HepG2 (cell line): Measurements from ENCODE around the gene THEMIS. TPM values are rescaled to one million over a fixed set of nuclear protein-coding genes. Genes with fewer than 3 reads are reported as not detected.

Experiments
- ATAC-seq: fragments of 200-7000 bp; cut with Tn5 transposase; 3 replicates; pipeline ENCODE4 v1.9.1; 2020; ENCODE audit warnings: mild to moderate bottlenecking, moderate library complexity
- BruUV-seq: library from RNA; stranded (reverse); fragments of 400-500 nt; replicated peaks from 2 replicates; lab custom pipeline; 2021; lab: Mats Ljungman, UMichigan
- CTCF ChIA-PET: fragments of 300-600 bp; formaldehyde crosslinking; extraction: SDS; loops from one replicate; lab custom pipeline; 2021; ENCODE audit warnings: low total read pairs, inconsistent platforms, low intra/inter-chr PET ratio; lab: Yijun Ruan, JAX
- POLR2A ChIA-PET: fragments of 350-600 bp; sonication (Branson Sonifier 250); formaldehyde crosslinking; loops from one replicate; lab custom pipeline; 2020; ENCODE audit warnings: antibody characterized with exemption, inconsistent platforms; lab: Yijun Ruan, JAX
- DNase-seq: peaks from one replicate; pipeline ENCODE4 v3.0.0-alpha.2; 2015; ENCODE audit warnings: low spot score
- FAIRE-seq: peaks from 3 replicates; lab custom pipeline; 2011; peaks lifted over from hg19 to GRCh38; lab: Jason Lieb, UNC
- H2AFZ ChIP-seq: one replicate; pipeline ENCODE4 v1.6.1; 2011; ENCODE audit warnings: low read length, inconsistent platforms
- H3K27ac ChIP-seq: fragments of 300-600 bp; 3 replicates; pipeline ENCODE4 v1.8.0; 2011; ENCODE audit warnings: mixed run types, mild to moderate bottlenecking, mixed read lengths, low read length, inconsistent platforms; ENCODE audit not compliant: insufficient read depth; ENCODE audit errors: extremely low read length
- H3K27me3 ChIP-seq, 2 experiments: fragments of 200-600 bp in 1 of 2; 2 replicates in 1 of 2; 3 replicates in 1 of 2; pipeline versions ENCODE4 v1.6.0 to v1.8.0; 2011; ENCODE audit warnings: low read length in 2 of 2, mild to moderate bottlenecking in 2 of 2, moderate library complexity in 2 of 2, inconsistent platforms in 1 of 2; ENCODE audit not compliant: insufficient read depth in 2 of 2, control insufficient read depth in 1 of 2
- H3K36me3 ChIP-seq, 2 experiments: fragments of 200-600 bp in 1 of 2; replicated peaks in 1 of 2; 2 replicates in 1 of 2; 3 replicates in 1 of 2; pipeline versions ENCODE4 v1.5.1 to v1.8.0; 2011; ENCODE audit warnings: low read length in 2 of 2, inconsistent platforms in 1 of 2; ENCODE audit not compliant: insufficient read depth in 2 of 2, control insufficient read depth in 1 of 2
- H3K4me1 ChIP-seq: 2 replicates; pipeline ENCODE4 v1.5.1; 2012; ENCODE audit warnings: low read length, inconsistent platforms; ENCODE audit not compliant: insufficient read depth
- H3K4me2 ChIP-seq: 2 replicates; pipeline ENCODE4 v1.6.0; 2011; ENCODE audit warnings: low read depth, low read length, inconsistent platforms
- H3K4me3 ChIP-seq, 3 experiments: fragments of 200-600 bp in 1 of 3; sonication (generic), shearing (Covaris generic) in 1 of 3; replicated peaks in 1 of 3; 2 replicates each; pipeline ENCODE4 v1.5.1; 2011 to 2016; ENCODE audit warnings: low read length in 3 of 3, inconsistent platforms in 2 of 3, low read depth in 2 of 3, mild to moderate bottlenecking in 2 of 3, control low read depth in 1 of 3, mixed read lengths in 1 of 3; ENCODE audit not compliant: insufficient read depth in 1 of 3
- H3K79me2 ChIP-seq: one replicate; pipeline ENCODE4 v1.6.1; 2011; ENCODE audit warnings: low read length, inconsistent platforms; ENCODE audit not compliant: insufficient read depth
- H3K9ac ChIP-seq: 2 replicates; pipeline ENCODE4 v1.6.0; 2011; ENCODE audit warnings: mild to moderate bottlenecking, low read depth, low read length, inconsistent platforms; ENCODE audit not compliant: insufficient read depth
- H3K9me3 ChIP-seq: 2 replicates; pipeline ENCODE4 v1.5.1; 2012; ENCODE audit warnings: mild to moderate bottlenecking, low read length
- H4K20me1 ChIP-seq: 2 replicates; pipeline ENCODE4 v1.6.0; 2011; ENCODE audit warnings: inconsistent platforms, mild to moderate bottlenecking, low read length, moderate library complexity; ENCODE audit not compliant: insufficient read depth
- BRCA1 ChIP-seq: sonication (generic); formaldehyde crosslinking; IDR thresholded peaks from 2 replicates; pipeline ENCODE4 v1.4.0; 2020; ENCODE audit warnings: missing genetic modification reagents
- IKZF1 ChIP-seq: fragments of 450-650 bp; IDR thresholded peaks from 2 replicates; pipeline ENCODE4 v1.7.1; 2016
- IRF2 ChIP-seq: IDR thresholded peaks from 2 replicates; pipeline ENCODE4 v1.6.1; 2018; ENCODE audit warnings: missing genetic modification reagents, missing compliant biosample characterization
- KDM2A ChIP-seq: sonication (generic); formaldehyde crosslinking; IDR thresholded peaks from 2 replicates; pipeline ENCODE4 v1.4.0; 2020; ENCODE audit warnings: low read depth, missing genetic modification reagents, borderline replicate concordance
- KDM3A ChIP-seq: IDR thresholded peaks from 2 replicates; pipeline ENCODE4 v1.6.1; 2018; ENCODE audit warnings: low read depth, missing compliant biosample characterization
- MAFK ChIP-seq, 2 experiments: IDR thresholded peaks in 1 of 2; conservative IDR thresholded peaks in 1 of 2; 2 replicates each; pipeline ENCODE4 v1.6.1; 2011; ENCODE audit warnings: improper control_type of control experiment in 2 of 2, low read length in 2 of 2
- TCF7 ChIP-seq: sonication (generic); IDR thresholded peaks from 2 replicates; pipeline ENCODE4 v1.6.1; 2016; ENCODE audit warnings: antibody characterized with exemption, low read depth
- WGBS: methylation state at CpG from one replicate; pipeline ENCODE4 v1.1.6; 2017; ENCODE audit warnings: low lambda C conversion rate; 5-methylcytosine and 5-hydroxymethylcytosine counted together
- in situ Hi-C: cut with HindIII; loops from 2 replicates; pipeline ENCODE4 v1.10.0; 2017; ENCODE audit warnings: low pct_unique_long_range_greater_than_20kb; ENCODE audit not compliant: extremely low pct_ligation_motif_present
- intact Hi-C: fragments of 100-400 bp; cut with micrococcal nuclease; formaldehyde crosslinking; loops from one replicate; pipeline ENCODE4 v1.10.0; 2022; ENCODE audit not compliant: unreplicated experiment
- polyA plus RNA-seq, 8 experiments: library from polyadenylated mRNA; depleted of rRNA in 3 of 8; stranded (reverse) in 7 of 8; unstranded in 1 of 8; fragments of >200 nt; fragmentation: Illumina TruSeq in 4 of 8; extraction: Trizol in 4 of 8; gene quantifications; 2 replicates each; pipeline versions ENCODE4 v1.2.1 to v1.2.3, GENCODE V29; 2011 to 2016; ENCODE audit warnings: low read depth in 4 of 8, missing spikeins in 1 of 8, mixed read lengths in 1 of 8; ENCODE audit not compliant: insufficient read depth in 1 of 8
- total RNA-seq, 5 experiments: library from RNA; depleted of rRNA; stranded (reverse); fragments of >200 nt; fragmentation: Illumina TruSeq; extraction: Trizol; gene quantifications; 2 replicates each; pipeline ENCODE4 v1.2.3, GENCODE V29; 2016; ENCODE audit warnings: low read depth in 1 of 5
- TF ChIP-seq, protein P1 (sequence below): sonication (generic); formaldehyde crosslinking; IDR thresholded peaks from 2 replicates; pipeline ENCODE4 v1.5.1; 2020; ENCODE audit warnings: mild to moderate bottlenecking, missing genetic modification reagents, moderate library complexity

Gene THEMIS
- total and polyA plus RNA-seq, 2 of the 13 experiments (the other 11 are each of a cell fraction or from before 2014, with no cell fraction given), result not detected

DNA sequence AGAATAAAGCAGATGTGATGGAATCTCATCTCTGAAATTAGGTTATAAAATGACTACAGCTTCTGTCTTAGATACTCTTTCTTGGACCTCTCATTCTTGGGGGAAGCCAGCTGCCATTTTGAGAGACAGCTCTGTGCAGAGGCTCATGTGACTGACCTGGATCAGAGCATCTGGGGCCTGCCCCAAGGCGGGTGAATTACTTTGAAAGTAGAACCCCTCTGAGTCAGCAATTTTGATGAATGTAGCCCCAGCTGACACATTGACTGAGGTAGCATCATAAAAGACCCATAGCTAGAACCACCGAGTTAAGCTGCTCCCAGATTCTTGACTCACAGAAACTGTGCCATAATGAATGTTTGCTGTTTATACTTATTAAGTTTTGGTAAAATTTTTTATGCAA, 124.5 kb downstream of the THEMIS start (continued):
- TF ChIP-seq, protein P1, sequence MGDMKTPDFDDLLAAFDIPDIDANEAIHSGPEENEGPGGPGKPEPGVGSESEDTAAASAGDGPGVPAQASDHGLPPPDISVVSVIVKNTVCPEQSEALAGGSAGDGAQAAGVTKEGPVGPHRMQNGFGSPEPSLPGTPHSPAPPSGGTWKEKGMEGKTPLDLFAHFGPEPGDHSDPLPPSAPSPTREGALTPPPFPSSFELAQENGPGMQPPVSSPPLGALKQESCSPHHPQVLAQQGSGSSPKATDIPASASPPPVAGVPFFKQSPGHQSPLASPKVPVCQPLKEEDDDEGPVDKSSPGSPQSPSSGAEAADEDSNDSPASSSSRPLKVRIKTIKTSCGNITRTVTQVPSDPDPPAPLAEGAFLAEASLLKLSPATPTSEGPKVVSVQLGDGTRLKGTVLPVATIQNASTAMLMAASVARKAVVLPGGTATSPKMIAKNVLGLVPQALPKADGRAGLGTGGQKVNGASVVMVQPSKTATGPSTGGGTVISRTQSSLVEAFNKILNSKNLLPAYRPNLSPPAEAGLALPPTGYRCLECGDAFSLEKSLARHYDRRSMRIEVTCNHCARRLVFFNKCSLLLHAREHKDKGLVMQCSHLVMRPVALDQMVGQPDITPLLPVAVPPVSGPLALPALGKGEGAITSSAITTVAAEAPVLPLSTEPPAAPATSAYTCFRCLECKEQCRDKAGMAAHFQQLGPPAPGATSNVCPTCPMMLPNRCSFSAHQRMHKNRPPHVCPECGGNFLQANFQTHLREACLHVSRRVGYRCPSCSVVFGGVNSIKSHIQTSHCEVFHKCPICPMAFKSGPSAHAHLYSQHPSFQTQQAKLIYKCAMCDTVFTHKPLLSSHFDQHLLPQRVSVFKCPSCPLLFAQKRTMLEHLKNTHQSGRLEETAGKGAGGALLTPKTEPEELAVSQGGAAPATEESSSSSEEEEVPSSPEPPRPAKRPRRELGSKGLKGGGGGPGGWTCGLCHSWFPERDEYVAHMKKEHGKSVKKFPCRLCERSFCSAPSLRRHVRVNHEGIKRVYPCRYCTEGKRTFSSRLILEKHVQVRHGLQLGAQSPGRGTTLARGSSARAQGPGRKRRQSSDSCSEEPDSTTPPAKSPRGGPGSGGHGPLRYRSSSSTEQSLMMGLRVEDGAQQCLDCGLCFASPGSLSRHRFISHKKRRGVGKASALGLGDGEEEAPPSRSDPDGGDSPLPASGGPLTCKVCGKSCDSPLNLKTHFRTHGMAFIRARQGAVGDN, result no peak
- TF ChIP-seq MAFK (conservative IDR thresholded peaks at IDR 0.05 in 1 of 2, IDR thresholded peaks at IDR 0.05 in 1 of 2; ENCODE audit: low read length in 2 of 2), result peak; percentile 78 to 91

DNA sequence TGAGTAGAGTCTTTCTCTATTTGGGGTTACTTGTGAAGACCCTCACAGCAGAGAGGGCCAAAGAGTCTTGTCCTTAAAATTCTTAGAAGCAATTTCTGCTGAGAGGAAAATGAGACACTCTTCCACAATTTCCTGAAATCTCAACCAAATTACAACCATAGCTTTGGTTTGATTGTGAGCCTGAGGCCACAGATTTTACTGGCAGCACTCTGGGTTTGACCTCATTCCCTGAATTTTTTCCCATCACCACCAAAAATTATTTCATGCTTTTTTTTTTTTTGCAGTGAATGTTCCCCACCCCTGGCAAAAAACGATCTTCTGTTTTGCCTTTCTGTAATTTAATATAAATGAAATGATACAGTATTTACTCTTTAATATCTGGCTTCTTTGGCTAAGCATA, 125.5 kb downstream of the THEMIS start:
- H3K27me3 ChIP-seq, result no peaks in the 10 kb centered on the region; a peak in 1 of 5 replicates
- WGBS, result 0% methylated on average over 1 of the region's 1 CpG
- TF ChIP-seq BRCA1 (no peak), KDM2A (no peak), KDM3A (CRISPR knock-in tag) (no peak), TCF7 (no peak), IRF2 (CRISPR knock-in tag) (no peak), IKZF1 (no peak)
- DNase-seq (no peak), ATAC-seq (no peak), FAIRE-seq (no peak)
- H3K9me3 ChIP-seq, result no peaks in the 10 kb centered on the region
- H3K79me2 ChIP-seq, result no peaks in the 10 kb centered on the region
- ChIA-PET CTCF (no interaction called here), POLR2A (interaction anchor here (0.7 kb wide), 1 partner anchor 98 kb away, joined by 3 read pairs; no protein-coding TSS in a partner anchor)
- H3K4me3 ChIP-seq, result no peak overlapping the region
- no peak overlapping the region for H3K4me2 ChIP-seq
- intact Hi-C loops, result no loop called here
- no peak overlapping the region for H3K9ac ChIP-seq
- in situ Hi-C loops, result no loop called here
- H3K27ac ChIP-seq, result no peak overlapping the region
- H4K20me1 ChIP-seq, result no peaks in the 10 kb centered on the region
- H3K36me3 ChIP-seq, result no peaks in the 10 kb centered on the region
- no TSS peak for BruUV-seq
- no peak overlapping the region for H2AFZ ChIP-seq
- H3K4me1 ChIP-seq, result no peaks in the 10 kb centered on the region
